Left hindlimb (tissue), 1 donor: ENCODE results near the gene RGL1.

Experiments
- DNase-seq: peaks from one replicate; pipeline ENCODE4 v3.0.0-alpha.2; 2018

Gene RGL1

GRCh38 chr1:183967914-183968313 is 163.0 kb downstream of the RGL1 start:
- DNase-seq = no peak

GRCh38 chr1:183968386-183968785 is 163.5 kb downstream of the RGL1 start:
- no peak for DNase-seq

GRCh38 chr1:183970516-183971300 is 165.8 kb downstream of the RGL1 start:
- no peak for DNase-seq

DNA sequence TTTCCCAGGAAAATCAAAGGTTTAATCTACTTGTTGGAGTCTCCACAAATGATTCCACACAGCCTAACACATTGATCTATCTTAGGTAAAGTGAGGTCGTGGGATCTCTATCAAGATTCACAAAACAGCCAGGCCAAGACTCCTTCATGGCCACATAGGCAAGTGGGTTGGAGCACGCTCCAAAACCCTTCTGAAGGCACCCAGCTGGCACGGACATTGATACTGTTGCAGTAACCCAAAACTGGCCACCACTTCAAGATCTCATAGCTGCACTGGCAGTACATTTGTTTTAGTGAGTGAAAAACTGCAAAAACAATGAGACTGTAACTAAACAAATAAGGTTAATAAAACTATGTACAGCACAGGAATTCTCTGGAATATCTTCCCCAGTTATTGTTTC is 170.7 kb downstream of the RGL1 start:
- DNase-seq = no peak

GRCh38 chr1:183977717-183978116 is 172.8 kb downstream of the RGL1 start:
- DNase-seq = no peak
